ENCODE data around the gene SUPT4H1. TPM values are rescaled to one million over a fixed set of nuclear protein-coding genes. Genes with fewer than 3 reads are reported as not detected.
A peak's percentile ranks its signal among the peaks of the same experiment; 100 is the strongest.

Gene SUPT4H1
- total RNA-seq (49.3 and 60.1 TPM in 2 replicates), polyA plus RNA-seq (30.2 and 34.8 TPM in 2 replicates), polyA minus RNA-seq (25.1 and 37.4 TPM in 2 replicates)
- total RNA-seq (2013), result 69.0 TPM

DNA sequence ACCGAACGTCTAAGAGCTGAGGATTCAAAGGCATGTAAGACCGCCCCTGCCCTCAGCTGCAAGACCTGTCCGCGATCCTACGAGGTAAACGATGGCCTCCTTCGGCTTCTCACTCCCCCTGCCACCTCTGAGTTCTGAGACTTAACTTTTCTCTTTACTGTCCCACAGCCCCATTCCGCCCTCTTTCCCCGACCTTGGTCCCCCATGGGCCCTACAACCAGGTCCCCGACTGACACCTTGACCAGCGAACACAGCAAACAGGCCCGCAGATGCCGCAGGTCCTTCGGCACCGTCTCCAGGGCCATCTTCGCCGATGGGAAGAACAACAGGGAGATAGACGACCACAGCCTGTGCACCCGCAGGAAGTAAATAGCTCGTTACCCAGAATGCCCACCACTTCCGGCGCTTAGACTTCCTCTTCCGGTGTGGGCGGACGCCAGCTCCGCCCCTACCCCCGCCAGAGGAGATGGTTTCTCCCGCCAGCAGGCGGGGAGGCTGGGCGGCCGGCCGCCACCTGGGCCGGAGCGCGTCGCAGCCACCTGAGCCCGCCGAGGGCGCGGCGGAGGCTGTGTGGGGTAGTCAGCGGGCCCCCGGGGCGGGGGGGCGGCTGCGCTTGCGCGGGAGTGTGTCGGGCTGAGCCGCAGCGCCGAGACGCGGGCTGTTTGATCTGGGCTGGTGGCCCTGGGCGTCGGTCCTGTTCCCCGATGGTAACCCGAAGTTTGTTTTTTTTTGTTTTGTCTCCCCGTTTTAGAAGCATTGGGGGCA is at the start of gene SUPT4H1:
TSS of gene SUPT4H1 (minus strand) at position 371 of the 765 bp plus-strand sequence. CDS start at position 305, 66 bp downstream.
- CTCF ChIA-PET, result interaction anchor here (0.9 to 9.4 kb wide), 13 partner anchors 8 to 136 kb away, joined by 3 to 111 read pairs (median 11); partner anchors contain the start of genes HSF5, RNF43 and TSPOAP1
- Histone ChIP-seq H3K9me3 (ENCODE audit: control extremely low read depth in 1 of 3, control insufficient read depth in 2 of 3, insufficient read depth in 1 of 3, low read length in 2 of 3) (no peaks in the 10 kb centered on the region), H3K36me3 (replicated peaks in 1 of 2; ENCODE audit: control extremely low read depth in 1 of 2, control insufficient read depth in 1 of 2, extremely low read depth in 1 of 2, insufficient read depth in 2 of 2, low read length in 1 of 2) (peaks cover 9 to 29% of the 10 kb centered on the region in 2 experiments), H3K4me1 (ENCODE audit: control insufficient read depth in 2 of 2, insufficient read depth in 2 of 2, low read length in 2 of 2) (peaks cover 21 to 29% of the 10 kb centered on the region in 2 donors), H3K27ac (ENCODE audit: low read length in 2 of 2) (peak within 1 kb of the TSS; percentile 91 to 95), H4K20me1 (ENCODE audit: control insufficient read depth, insufficient read depth, low read length, poor library complexity, severe bottlenecking) (peaks cover 43% of the 10 kb centered on the region), H3K4me2 (replicated peaks; ENCODE audit: low read depth, low read length, poor library complexity, severe bottlenecking) (peak within 1 kb of the TSS; percentile 93), H3K27me3 (replicated peaks in 1 of 4; ENCODE audit: control extremely low read depth in 1 of 4, control insufficient read depth in 3 of 4, insufficient read depth in 4 of 4, low read length in 3 of 4) (no peaks in the 10 kb centered on the region), H3K4me3 (ENCODE audit: control extremely low read depth in 1 of 5, extremely low read depth in 1 of 5, insufficient read depth in 1 of 5, low read depth in 2 of 5, low read length in 4 of 5) (peak within 1 kb of the TSS; percentile 82 to 99 (median 91)), H2AFZ (ENCODE audit: insufficient read depth, low read depth, low read length, poor library complexity, severe bottlenecking) (peak within 1 kb of the TSS; percentile 76), H3K79me2 (ENCODE audit: control insufficient read depth, insufficient read depth, low read length) (peaks cover 55% of the 10 kb centered on the region), H3K9ac (ENCODE audit: low read length) (peak within 1 kb of the TSS; percentile 94)
- POLR2A ChIA-PET, result interaction anchor here (0.5 to 8.4 kb wide), 11 partner anchors 8 to 153 kb away, joined by 3 to 193 read pairs (median 10); partner anchors contain the start of genes RNF43 and TSPOAP1
- Mint-ChIP-seq H3K9me3 (ENCODE audit: insufficient read depth) (no peaks in the 10 kb centered on the region), H3K27ac (peak within 1 kb of the TSS; percentile 99), H3K27me3 (no peaks in the 10 kb centered on the region), H3K4me1 (peaks cover 49% of the 10 kb centered on the region), H3K4me3 (peak within 1 kb of the TSS; percentile 100)
- DNase-seq, result peak; percentile 98
- WGBS (ENCODE audit: insufficient coverage), result under 1% methylated on average over 60 of the region's 60 CpGs
- TF ChIP-seq EZH2 (IDR thresholded peaks at IDR 0.05; ENCODE audit: borderline replicate concordance, insufficient read depth, low read depth, low read length, poor library complexity, severe bottlenecking), result no peak
- TF ChIP-seq, protein P1, sequence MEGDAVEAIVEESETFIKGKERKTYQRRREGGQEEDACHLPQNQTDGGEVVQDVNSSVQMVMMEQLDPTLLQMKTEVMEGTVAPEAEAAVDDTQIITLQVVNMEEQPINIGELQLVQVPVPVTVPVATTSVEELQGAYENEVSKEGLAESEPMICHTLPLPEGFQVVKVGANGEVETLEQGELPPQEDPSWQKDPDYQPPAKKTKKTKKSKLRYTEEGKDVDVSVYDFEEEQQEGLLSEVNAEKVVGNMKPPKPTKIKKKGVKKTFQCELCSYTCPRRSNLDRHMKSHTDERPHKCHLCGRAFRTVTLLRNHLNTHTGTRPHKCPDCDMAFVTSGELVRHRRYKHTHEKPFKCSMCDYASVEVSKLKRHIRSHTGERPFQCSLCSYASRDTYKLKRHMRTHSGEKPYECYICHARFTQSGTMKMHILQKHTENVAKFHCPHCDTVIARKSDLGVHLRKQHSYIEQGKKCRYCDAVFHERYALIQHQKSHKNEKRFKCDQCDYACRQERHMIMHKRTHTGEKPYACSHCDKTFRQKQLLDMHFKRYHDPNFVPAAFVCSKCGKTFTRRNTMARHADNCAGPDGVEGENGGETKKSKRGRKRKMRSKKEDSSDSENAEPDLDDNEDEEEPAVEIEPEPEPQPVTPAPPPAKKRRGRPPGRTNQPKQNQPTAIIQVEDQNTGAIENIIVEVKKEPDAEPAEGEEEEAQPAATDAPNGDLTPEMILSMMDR (IDR thresholded peaks at IDR 0.05), result no peak
- peak; percentile 94 for ATAC-seq (ENCODE audit: low read depth)
- intact Hi-C loops (cut with micrococcal nuclease), result loop anchor here (1.0 kb wide), 6 partner anchors 8 to 165 kb away; partner anchors contain the start of gene RNF43

DNA sequence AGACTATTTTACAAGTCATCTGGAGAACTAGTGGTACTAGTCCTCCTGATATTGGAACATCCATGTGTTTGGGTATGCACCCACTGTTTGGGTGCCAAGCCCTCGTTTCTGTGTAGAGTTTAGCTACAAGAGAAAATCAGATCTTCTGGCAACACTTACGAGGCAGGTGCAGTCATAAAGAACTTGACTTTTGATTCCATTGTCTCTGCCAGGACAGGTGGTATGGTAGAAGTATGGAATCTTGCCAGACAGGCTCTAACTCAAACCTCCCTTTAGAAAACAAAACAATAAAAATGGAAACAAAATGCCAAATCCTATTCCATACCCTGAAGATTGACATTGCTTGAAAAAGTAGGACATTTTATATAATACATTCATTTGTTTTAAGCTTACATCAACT is 49.3 kb upstream of the SUPT4H1 start:
- POLR2A ChIA-PET, result no interaction called here
- no peaks in the 10 kb centered on the region for H3K4me1 Mint-ChIP-seq
- Histone ChIP-seq H2AFZ (ENCODE audit: insufficient read depth, low read depth, low read length, poor library complexity, severe bottlenecking) (no peak overlapping the region), H3K36me3 (replicated peaks in 1 of 2; ENCODE audit: control extremely low read depth in 1 of 2, control insufficient read depth in 1 of 2, extremely low read depth in 1 of 2, insufficient read depth in 2 of 2, low read length in 1 of 2) (no peaks in the 10 kb centered on the region), H3K9ac (ENCODE audit: low read length) (no peak overlapping the region), H3K4me1 (ENCODE audit: control insufficient read depth in 2 of 2, insufficient read depth in 2 of 2, low read length in 2 of 2) (no peaks in the 10 kb centered on the region), H3K4me3 (ENCODE audit: control extremely low read depth in 1 of 5, extremely low read depth in 1 of 5, insufficient read depth in 1 of 5, low read depth in 2 of 5, low read length in 4 of 5) (no peak overlapping the region), H4K20me1 (ENCODE audit: control insufficient read depth, insufficient read depth, low read length, poor library complexity, severe bottlenecking) (no peaks in the 10 kb centered on the region), H3K27me3 (replicated peaks in 1 of 4; ENCODE audit: control extremely low read depth in 1 of 4, control insufficient read depth in 3 of 4, insufficient read depth in 4 of 4, low read length in 3 of 4) (no peaks in the 10 kb centered on the region), H3K27ac (ENCODE audit: low read length in 2 of 2) (no peak overlapping the region), H3K4me2 (replicated peaks; ENCODE audit: low read depth, low read length, poor library complexity, severe bottlenecking) (no peak overlapping the region), H3K9me3 (ENCODE audit: control extremely low read depth in 1 of 3, control insufficient read depth in 2 of 3, insufficient read depth in 1 of 3, low read length in 2 of 3) (no peaks in the 10 kb centered on the region), H3K79me2 (ENCODE audit: control insufficient read depth, insufficient read depth, low read length) (no peaks in the 10 kb centered on the region)
- H3K27ac Mint-ChIP-seq, result no peak overlapping the region
- no peak for DNase-seq
- CTCF ChIA-PET, result no interaction called here
- no peaks in the 10 kb centered on the region for H3K27me3 Mint-ChIP-seq
- no peak overlapping the region for H3K4me3 Mint-ChIP-seq
- WGBS (ENCODE audit: insufficient coverage), result 100% methylated on average over 2 of the region's 2 CpGs
- H3K9me3 Mint-ChIP-seq (ENCODE audit: insufficient read depth), result no peaks in the 10 kb centered on the region
- intact Hi-C loops (cut with micrococcal nuclease), result no loop called here
- no peak for ATAC-seq (ENCODE audit: low read depth)
- TF ChIP-seq, protein P1 (IDR thresholded peaks at IDR 0.05), result no peak
- TF ChIP-seq EZH2 (IDR thresholded peaks at IDR 0.05; ENCODE audit: borderline replicate concordance, insufficient read depth, low read depth, low read length, poor library complexity, severe bottlenecking), result no peak
